IMR-90 (cell line): ENCODE measurements around the gene GCNA. TPM values are rescaled to one million over a fixed set of nuclear protein-coding genes. Genes with fewer than 3 reads are reported as not detected.

Experiments
- ATAC-seq: fragments of 200-7000 bp; cut with Tn5 transposase; 2 replicates; pipeline ENCODE4 v1.9.1; 2020; ENCODE audit warnings: low read depth, mild to moderate bottlenecking, moderate library complexity
- BruUV-seq: library from RNA; stranded (reverse); fragments of 400-500 nt; replicated peaks from 2 replicates; lab custom pipeline; 2021; lab: Mats Ljungman, UMichigan
- CTCF ChIA-PET: fragments of 300-600 bp; formaldehyde crosslinking; extraction: SDS; loops from one replicate; lab custom pipeline; 2021; ENCODE audit warnings: antibody characterized with exemption; lab: Yijun Ruan, JAX
- POLR2A ChIA-PET: fragments of 300-600 bp; sonication (Branson Sonifier 250); formaldehyde crosslinking; loops from one replicate; lab custom pipeline; 2022; ENCODE audit warnings: antibody characterized with exemption; ENCODE audit not compliant: unreplicated experiment; lab: Charles Lee
- DNase-seq: peaks from one replicate; pipeline ENCODE4 v3.0.0; 2013
- H2AFZ ChIP-seq: replicated peaks from 2 replicates; pipeline ENCODE3; 2013; ENCODE audit warnings: low read length, mild to moderate bottlenecking; ENCODE audit not compliant: poor library complexity
- H2AK5ac ChIP-seq: 2 replicates; pipeline ENCODE4 v1.6.1; 2013; ENCODE audit warnings: low read depth, low read length, inconsistent platforms
- H2AK9ac ChIP-seq: replicated peaks from 2 replicates; pipeline ENCODE3; 2013; ENCODE audit warnings: mild to moderate bottlenecking, low read depth, low read length, moderate library complexity; ENCODE audit not compliant: poor library complexity
- H2BK120ac ChIP-seq: 2 replicates; pipeline ENCODE4 v1.6.1; 2013; ENCODE audit warnings: low read depth, low read length, inconsistent platforms
- H2BK15ac ChIP-seq: 3 replicates; pipeline ENCODE4 v1.6.1; 2013; ENCODE audit warnings: low read depth, low read length, inconsistent platforms
- H2BK20ac ChIP-seq: 2 replicates; pipeline ENCODE4 v1.6.1; 2013; ENCODE audit warnings: low read depth, mild to moderate bottlenecking, inconsistent platforms, low read length, moderate library complexity
- H2BK5ac ChIP-seq: 2 replicates; pipeline ENCODE4 v1.6.1; 2013; ENCODE audit warnings: mild to moderate bottlenecking, low read depth, low read length, inconsistent platforms; ENCODE audit not compliant: poor library complexity, severe bottlenecking
- H3K14ac ChIP-seq: replicated peaks from 2 replicates; pipeline ENCODE4 v1.6.1; 2013; ENCODE audit warnings: low read depth, low read length, inconsistent platforms
- H3K18ac ChIP-seq: 2 replicates; pipeline ENCODE4 v1.6.1; 2013; ENCODE audit warnings: low read depth, low read length, control low read depth
- H3K23ac ChIP-seq: 2 replicates; pipeline ENCODE4 v1.6.1; 2013; ENCODE audit warnings: low read depth, low read length, inconsistent platforms
- H3K27ac ChIP-seq: 2 replicates; pipeline ENCODE4 v1.5.1; 2013; ENCODE audit warnings: mild to moderate bottlenecking, control low read depth, low read length; ENCODE audit not compliant: insufficient read depth
- H3K27me3 ChIP-seq: 2 replicates; pipeline ENCODE4 v1.6.1; 2013; ENCODE audit warnings: low read length; ENCODE audit not compliant: control insufficient read depth, insufficient read depth
- H3K36me3 ChIP-seq: 2 replicates; pipeline ENCODE4 v1.6.1; 2013; ENCODE audit warnings: low read length, mixed read lengths; ENCODE audit not compliant: control insufficient read depth, insufficient read depth
- H3K4ac ChIP-seq: 2 replicates; pipeline ENCODE4 v1.6.1; 2013; ENCODE audit warnings: low read depth, low read length, inconsistent platforms
- H3K4me1 ChIP-seq: 2 replicates; pipeline ENCODE4 v1.6.1; 2013; ENCODE audit warnings: low read length, mixed read lengths; ENCODE audit not compliant: control insufficient read depth, insufficient read depth
- H3K4me2 ChIP-seq: 2 replicates; pipeline ENCODE4 v1.6.1; 2013; ENCODE audit warnings: low read depth, mild to moderate bottlenecking, control low read depth, low read length, moderate library complexity
- H3K4me3 ChIP-seq: 2 replicates; pipeline ENCODE4 v1.5.1; 2013; ENCODE audit warnings: low read depth, mild to moderate bottlenecking, control low read depth, low read length, moderate library complexity; ENCODE audit not compliant: insufficient read depth
- H3K56ac ChIP-seq: 2 replicates; pipeline ENCODE4 v1.6.1; 2013; ENCODE audit warnings: low read length, inconsistent platforms; ENCODE audit not compliant: insufficient read depth; ENCODE audit errors: extremely low read depth
- H3K79me1 ChIP-seq, 2 experiments: 2 replicates each; pipeline ENCODE4 v1.6.1; 2013; ENCODE audit warnings: low read length in 2 of 2, inconsistent platforms in 1 of 2, low read depth in 1 of 2
- H3K9ac ChIP-seq: 2 replicates; pipeline ENCODE4 v1.6.1; 2013; ENCODE audit warnings: low read depth, low read length, control low read depth
- H3K9me1 ChIP-seq: 2 replicates; pipeline ENCODE4 v1.6.1; 2013; ENCODE audit warnings: low read length, inconsistent platforms; ENCODE audit not compliant: insufficient read depth
- H3K9me3 ChIP-seq: 2 replicates; pipeline ENCODE4 v1.6.1; 2013; ENCODE audit warnings: low read length; ENCODE audit not compliant: control insufficient read depth, insufficient read depth
- H4K20me1 ChIP-seq: 2 replicates; pipeline ENCODE4 v1.6.1; 2013; ENCODE audit warnings: low read length, inconsistent platforms; ENCODE audit not compliant: insufficient read depth
- H4K5ac ChIP-seq: 2 replicates; pipeline ENCODE4 v1.6.1; 2013; ENCODE audit warnings: mild to moderate bottlenecking, low read depth, low read length, control low read depth
- H4K8ac ChIP-seq, 2 experiments: 2 replicates each; pipeline ENCODE4 v1.6.1; 2013; ENCODE audit warnings: low read depth in 2 of 2, low read length in 2 of 2, control low read depth in 1 of 2, inconsistent platforms in 1 of 2
- H4K91ac ChIP-seq: 2 replicates; pipeline ENCODE4 v1.6.1; 2013; ENCODE audit warnings: low read depth, low read length, inconsistent platforms; ENCODE audit not compliant: insufficient read depth
- BHLHE40 ChIP-seq: fragments of 150-350 bp; IDR thresholded peaks from 2 replicates; pipeline ENCODE4 v1.6.1; 2016; ENCODE audit warnings: mild to moderate bottlenecking, low read depth, low read length
- CEBPB ChIP-seq: IDR thresholded peaks from 2 replicates; pipeline ENCODE4 v1.6.1; 2012; ENCODE audit warnings: low read depth, low read length, improper control_type of control experiment
- CHD1 ChIP-seq: IDR thresholded peaks from 2 replicates; pipeline ENCODE4 v1.6.1; 2012; ENCODE audit warnings: low read depth, low read length, improper control_type of control experiment
- CTCF ChIP-seq: conservative IDR thresholded peaks from 2 replicates; pipeline ENCODE4 v1.5.1; 2012; ENCODE audit warnings: mild to moderate bottlenecking, low read depth, low read length, improper control_type of control experiment
- ELK1 ChIP-seq: fragments of 150-350 bp; IDR thresholded peaks from 2 replicates; pipeline ENCODE4 v1.6.1; 2016; ENCODE audit warnings: low read depth, mild to moderate bottlenecking, low read length, moderate library complexity, borderline replicate concordance
- FOS ChIP-seq: fragments of 150-350 bp; IDR thresholded peaks from 2 replicates; pipeline ENCODE4 v1.6.1; 2016; ENCODE audit warnings: low read depth, low read length
- MAFK ChIP-seq: IDR thresholded peaks from 2 replicates; pipeline ENCODE4 v1.6.1; 2012; ENCODE audit warnings: low read depth, low read length, improper control_type of control experiment
- MAZ ChIP-seq: IDR thresholded peaks from 2 replicates; pipeline ENCODE4 v1.6.1; 2012; ENCODE audit warnings: low read depth, mild to moderate bottlenecking, low read length, improper control_type of control experiment, moderate library complexity, borderline replicate concordance
- MXI1 ChIP-seq: IDR thresholded peaks from 2 replicates; pipeline ENCODE4 v1.6.1; 2012; ENCODE audit warnings: low read depth, mild to moderate bottlenecking, low read length, moderate library complexity, borderline replicate concordance
- POLR2A ChIP-seq: IDR thresholded peaks from 2 replicates; pipeline ENCODE4 v1.6.1; 2012; ENCODE audit warnings: mild to moderate bottlenecking, low read depth, low read length
- RAD21 ChIP-seq: IDR thresholded peaks from 2 replicates; pipeline ENCODE4 v1.6.1; 2012; ENCODE audit warnings: low read length, improper control_type of control experiment
- RCOR1 ChIP-seq: IDR thresholded peaks from 2 replicates; pipeline ENCODE4 v1.6.1; 2012; ENCODE audit warnings: mild to moderate bottlenecking, low read length, improper control_type of control experiment; ENCODE audit not compliant: insufficient replicate concordance
- RFX5 ChIP-seq: IDR thresholded peaks from 2 replicates; pipeline ENCODE4 v1.8.0; 2012; ENCODE audit warnings: low read depth, mild to moderate bottlenecking, low read length, moderate library complexity
- SMC3 ChIP-seq: fragments of 150-350 bp; IDR thresholded peaks from 2 replicates; pipeline ENCODE4 v1.6.1; 2016; ENCODE audit warnings: low read depth, mild to moderate bottlenecking, antibody characterized with exemption, low read length, moderate library complexity
- WGBS, 2 experiments: methylation state at CpG; one replicate each; pipeline versions ENCODE4 v1.1.5 to v1.1.7; 2013; ENCODE audit warnings: missing lambda C conversion rate in 2 of 2; ENCODE audit not compliant: insufficient read length in 1 of 2; ENCODE audit errors: extremely low coverage in 2 of 2; 5-methylcytosine and 5-hydroxymethylcytosine counted together
- dilution Hi-C: fragments of 300-500 bp; cut with HindIII; formaldehyde crosslinking; loops from one replicate; pipeline ENCODE4 v1.14.3; 2018; ENCODE audit warnings: low sequenced_read_pairs; ENCODE audit not compliant: unreplicated experiment
- in situ Hi-C: fragments of 300-500 bp; cut with MboI; formaldehyde crosslinking; loops from 3 replicates; pipeline ENCODE4 v1.14.3; 2019; ENCODE audit warnings: low sequenced_read_pairs, inconsistent platforms, mixed read lengths
- intact Hi-C: fragments of 100-400 bp; cut with micrococcal nuclease; formaldehyde crosslinking; loops from 2 replicates; pipeline ENCODE4 v1.10.0; 2022
- polyA plus RNA-seq, 3 experiments: library from polyadenylated mRNA; depleted of rRNA; stranded (reverse); fragments of >200 nt; gene quantifications; 2 replicates each; pipeline ENCODE4 v1.2.3, GENCODE V29; 2012; ENCODE audit warnings: low replicate concordance in 1 of 3
- total RNA-seq: library from RNA; depleted of rRNA; stranded (reverse); fragments of >200 nt; gene quantifications from 2 replicates; pipeline ENCODE4 v1.2.3, GENCODE V29; 2012
- TF ChIP-seq, protein P1 (sequence below): fragments of 150-350 bp; IDR thresholded peaks from 2 replicates; pipeline ENCODE4 v1.6.1; 2017; ENCODE audit warnings: mild to moderate bottlenecking, antibody characterized with exemption, low read length, low read depth

GCNA gene
- total and polyA plus RNA-seq, 2 of the 4 experiments (the other 2 are of a cell fraction): 0.90 to 1.3 TPM

DNA sequence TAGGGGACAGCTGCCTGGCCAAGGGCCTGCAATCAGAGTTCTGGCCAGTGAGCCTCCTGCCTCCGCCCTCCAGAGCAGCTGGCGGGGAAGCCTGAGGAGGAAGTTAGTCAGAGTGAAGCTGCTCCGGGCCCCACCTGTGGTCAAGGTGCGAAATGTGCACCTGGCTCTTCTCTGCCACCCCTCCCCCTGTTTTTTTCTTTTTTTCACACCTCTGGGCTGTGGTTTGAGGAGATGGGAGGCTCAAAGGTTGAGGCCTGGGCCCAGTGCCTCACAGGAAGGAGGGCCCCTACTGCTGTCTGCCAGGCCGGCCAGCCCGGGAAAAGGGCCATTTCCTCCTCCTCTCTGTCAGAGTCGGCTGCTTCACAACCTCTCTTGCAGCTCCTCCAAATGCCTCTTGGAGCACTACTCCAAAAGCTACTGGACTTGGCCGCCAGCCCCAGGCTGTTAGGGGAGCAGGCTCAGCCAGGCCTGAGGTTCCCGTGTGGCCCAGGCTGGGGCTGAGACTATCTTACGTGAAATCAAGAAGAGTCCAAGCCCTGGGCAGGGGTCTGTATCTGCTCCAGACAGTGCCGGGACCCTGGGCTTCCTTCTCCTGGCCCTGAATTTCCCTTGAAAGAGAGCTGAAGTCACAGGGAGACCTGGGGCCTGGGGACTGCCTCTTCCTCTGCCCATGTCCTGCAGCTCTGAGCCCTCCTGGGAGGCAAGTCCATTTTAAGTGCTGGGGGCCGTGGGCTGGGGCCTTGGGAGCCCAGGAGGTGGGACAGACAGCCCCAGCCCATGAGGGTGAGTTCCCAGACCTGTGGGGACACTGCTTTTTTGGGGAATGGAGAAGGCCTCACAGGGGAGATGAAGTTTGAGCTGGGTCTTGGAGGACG, 44.6 kb downstream of the GCNA start:
- Histone ChIP-seq H3K27ac (no peak overlapping the region), H3K18ac (no peak overlapping the region), H3K4me2 (no peak overlapping the region), H4K5ac (no peak overlapping the region), H3K9me3 (no peaks in the 10 kb centered on the region; the same call in 1 of the 2 replicates), H3K4me1 (no peaks in the 10 kb centered on the region; the same call in 1 of the 2 replicates), H3K27me3 (peaks cover 3% of the 10 kb centered on the region; the same call in 1 of the 2 replicates), H2BK120ac (no peak overlapping the region), H3K14ac (no peak overlapping the region), H3K4me3 (no peak overlapping the region), H4K20me1 (no peaks in the 10 kb centered on the region), H3K79me1 (no peaks in the 10 kb centered on the region), H3K4ac (no peak overlapping the region), H3K36me3 (no peaks in the 10 kb centered on the region), H2AFZ (peak overlapping the region; percentile 52), H2AK9ac (no peak overlapping the region), H3K9me1 (no peaks in the 10 kb centered on the region), H3K9ac (no peak overlapping the region), H2AK5ac (no peak overlapping the region), H2BK15ac (no peak overlapping the region), H2BK20ac (no peak overlapping the region), H3K56ac (no peak overlapping the region), H4K8ac (no peak overlapping the region), H3K23ac (no peak overlapping the region), H4K91ac (no peak overlapping the region), H2BK5ac (no peak overlapping the region)
- intact Hi-C loops: no loop called here
- BruUV-seq: no TSS peak
- ATAC-seq (peak; percentile 84), DNase-seq (peak; percentile 57)
- dilution Hi-C loops: no loop called here
- POLR2A ChIA-PET: no interaction called here
- WGBS, 2 experiments: 52% methylated on average over 3 of the region's 13 CpGs; no CpG with 5 or more reads in 1 of the 2 experiments
- CTCF ChIA-PET: no interaction called here
- in situ Hi-C loops: no loop called here
- TF ChIP-seq CTCF (no peak), RAD21 (no peak), MXI1 (no peak), MAZ (no peak), BHLHE40 (no peak), POLR2A (no peak), ELK1 (no peak), CEBPB (no peak), RFX5 (no peak), FOS (no peak), RCOR1 (no peak), CHD1 (no peak), SMC3 (no peak), MAFK (no peak)
- TF ChIP-seq, protein P1, sequence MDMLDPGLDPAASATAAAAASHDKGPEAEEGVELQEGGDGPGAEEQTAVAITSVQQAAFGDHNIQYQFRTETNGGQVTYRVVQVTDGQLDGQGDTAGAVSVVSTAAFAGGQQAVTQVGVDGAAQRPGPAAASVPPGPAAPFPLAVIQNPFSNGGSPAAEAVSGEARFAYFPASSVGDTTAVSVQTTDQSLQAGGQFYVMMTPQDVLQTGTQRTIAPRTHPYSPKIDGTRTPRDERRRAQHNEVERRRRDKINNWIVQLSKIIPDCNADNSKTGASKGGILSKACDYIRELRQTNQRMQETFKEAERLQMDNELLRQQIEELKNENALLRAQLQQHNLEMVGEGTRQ: no peak
